SKM-1 (cell line): Measurements from ENCODE around the gene GRIK1.
"Not testable (repeated sequence)": the region's sequence is repeated elsewhere in the genome, so short reads cannot be mapped to it uniquely, and the experiment has no call there.

Experiments
- DNase-seq: peaks from one replicate; lab custom pipeline; 2025; ENCODE audit not compliant: unreplicated experiment; lab: John Stamatoyannopoulos, UW

GRIK1 gene

GRCh38 chr21:29621525-29621924 is 318.3 kb downstream of the GRIK1 start:
- no peak for DNase-seq

GRCh38 chr21:29616209-29616751 is 323.5 kb downstream of the GRIK1 start:
- DNase-seq: no peak

GRCh38 chr21:29613877-29614276 is 325.9 kb downstream of the GRIK1 start:
- DNase-seq: no peak

- DNase-seq: no peak
These were observed 326.8 kb downstream of the GRIK1 start for GRCh38 chr21:29613021-29613420.

GRCh38 chr21:29610779-29611360 is 328.9 kb downstream of the GRIK1 start:
- DNase-seq: no peak

- no peak for DNase-seq
These were observed 333.2 kb downstream of the GRIK1 start for GRCh38 chr21:29606613-29607012.

- DNase-seq: not testable (repeated sequence)
These were observed 334.6 kb downstream of the GRIK1 start for GRCh38 chr21:29605219-29605618.

GRCh38 chr21:29604076-29604475 is 335.7 kb downstream of the GRIK1 start:
- DNase-seq: no peak

GRCh38 chr21:29601047-29601446 is 338.7 kb downstream of the GRIK1 start:
- DNase-seq: no peak

GRCh38 chr21:29586696-29587095 is 353.1 kb downstream of the GRIK1 start:
- DNase-seq: no peak

GRCh38 chr21:29585462-29585861 is 354.3 kb downstream of the GRIK1 start:
- DNase-seq: no peak

GRCh38 chr21:29583424-29583924 is 356.3 kb downstream of the GRIK1 start:
- no peak for DNase-seq

GRCh38 chr21:29582855-29583254 is 356.9 kb downstream of the GRIK1 start:
- DNase-seq: no peak

- no peak for DNase-seq
These were observed 358.4 kb downstream of the GRIK1 start for GRCh38 chr21:29581393-29581792.

- no peak for DNase-seq
These were observed 359.0 kb downstream of the GRIK1 start for GRCh38 chr21:29580732-29581285.

GRCh38 chr21:29578306-29578705 is 361.5 kb downstream of the GRIK1 start:
- no peak for DNase-seq

GRCh38 chr21:29571949-29572348 is 367.8 kb downstream of the GRIK1 start:
- no peak for DNase-seq

- DNase-seq: no peak
These were observed 371.6 kb downstream of the GRIK1 start for GRCh38 chr21:29568020-29568697.

GRCh38 chr21:29557931-29558725 is 381.7 kb downstream of the GRIK1 start:
- DNase-seq: no peak

GRCh38 chr21:29557200-29557599 is 382.6 kb downstream of the GRIK1 start:
- DNase-seq: no peak

GRCh38 chr21:29555601-29556000 is 384.2 kb downstream of the GRIK1 start:
- no peak for DNase-seq
